ENCODE measurements around the gene C17orf50. TPM values are rescaled to one million over a fixed set of nuclear protein-coding genes. Genes with fewer than 3 reads are reported as not detected.
"Not testable (repeated sequence)": the region's sequence is repeated elsewhere in the genome, so short reads cannot be mapped to it uniquely, and the experiment has no call there.

The C17orf50 gene
- total RNA-seq, 3 donors from 2014 or later, result not detected

DNA sequence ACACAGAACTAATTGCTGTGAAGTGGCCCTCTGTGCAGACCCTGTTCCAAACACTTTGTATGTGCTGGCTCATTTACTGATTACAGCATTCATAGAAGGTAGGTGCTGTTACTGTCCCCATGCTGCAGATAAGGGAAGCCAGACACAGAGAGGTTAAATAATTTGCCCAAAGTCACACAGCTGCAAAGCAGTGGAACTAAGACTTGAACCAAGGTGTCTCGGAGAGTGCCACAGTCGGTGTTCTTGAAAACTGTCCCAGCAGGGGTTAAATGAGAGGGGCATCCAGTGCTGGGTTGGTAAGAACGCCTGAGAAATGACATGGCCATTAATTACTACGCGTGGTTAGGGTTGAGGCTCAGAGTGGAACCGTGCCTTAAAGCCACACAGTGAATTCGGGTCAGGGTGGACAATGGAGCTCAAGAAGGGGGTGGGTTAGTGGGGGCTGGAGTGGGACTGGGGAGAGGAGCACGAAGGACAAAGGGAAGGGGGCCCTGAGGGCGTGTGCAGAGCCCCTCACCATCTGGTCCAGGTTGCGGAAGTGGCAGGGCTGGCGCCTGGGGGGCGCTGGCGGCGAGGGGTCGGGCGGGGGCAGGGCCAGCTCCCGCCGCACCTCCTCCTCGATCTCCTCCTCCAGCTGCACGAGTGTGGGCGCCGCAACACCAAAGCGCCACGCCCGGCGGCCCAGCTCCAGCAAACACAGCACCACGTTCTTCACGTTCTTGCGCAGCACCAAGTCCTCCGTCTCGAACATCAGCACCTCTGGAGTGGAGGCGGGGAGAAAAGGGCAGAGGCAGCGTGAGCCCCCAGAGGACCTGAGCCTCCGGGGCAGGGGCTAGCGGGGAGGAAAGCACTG lies 10.9 kb upstream of the C17orf50 start:
- TF ChIP-seq, protein P1, sequence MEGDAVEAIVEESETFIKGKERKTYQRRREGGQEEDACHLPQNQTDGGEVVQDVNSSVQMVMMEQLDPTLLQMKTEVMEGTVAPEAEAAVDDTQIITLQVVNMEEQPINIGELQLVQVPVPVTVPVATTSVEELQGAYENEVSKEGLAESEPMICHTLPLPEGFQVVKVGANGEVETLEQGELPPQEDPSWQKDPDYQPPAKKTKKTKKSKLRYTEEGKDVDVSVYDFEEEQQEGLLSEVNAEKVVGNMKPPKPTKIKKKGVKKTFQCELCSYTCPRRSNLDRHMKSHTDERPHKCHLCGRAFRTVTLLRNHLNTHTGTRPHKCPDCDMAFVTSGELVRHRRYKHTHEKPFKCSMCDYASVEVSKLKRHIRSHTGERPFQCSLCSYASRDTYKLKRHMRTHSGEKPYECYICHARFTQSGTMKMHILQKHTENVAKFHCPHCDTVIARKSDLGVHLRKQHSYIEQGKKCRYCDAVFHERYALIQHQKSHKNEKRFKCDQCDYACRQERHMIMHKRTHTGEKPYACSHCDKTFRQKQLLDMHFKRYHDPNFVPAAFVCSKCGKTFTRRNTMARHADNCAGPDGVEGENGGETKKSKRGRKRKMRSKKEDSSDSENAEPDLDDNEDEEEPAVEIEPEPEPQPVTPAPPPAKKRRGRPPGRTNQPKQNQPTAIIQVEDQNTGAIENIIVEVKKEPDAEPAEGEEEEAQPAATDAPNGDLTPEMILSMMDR (IDR thresholded peaks at IDR 0.05), result no peak
- Histone ChIP-seq H3K4me1 (ENCODE audit: low read depth) (no peaks in the 10 kb centered on the region), H3K36me3 (ENCODE audit: low read depth) (no peaks in the 10 kb centered on the region), H3K9me3 (no peaks in the 10 kb centered on the region), H3K4me3 (no peak overlapping the region)
- intact Hi-C loops (cut with DNase I, micrococcal nuclease), result loop anchor here in 1 of 2 donors (5.0 to 10.0 kb wide), 2 partner anchors 145 to 437 kb away; no protein-coding TSS in a partner anchor
- DNase-seq, result no peak
- no peak for ATAC-seq

DNA sequence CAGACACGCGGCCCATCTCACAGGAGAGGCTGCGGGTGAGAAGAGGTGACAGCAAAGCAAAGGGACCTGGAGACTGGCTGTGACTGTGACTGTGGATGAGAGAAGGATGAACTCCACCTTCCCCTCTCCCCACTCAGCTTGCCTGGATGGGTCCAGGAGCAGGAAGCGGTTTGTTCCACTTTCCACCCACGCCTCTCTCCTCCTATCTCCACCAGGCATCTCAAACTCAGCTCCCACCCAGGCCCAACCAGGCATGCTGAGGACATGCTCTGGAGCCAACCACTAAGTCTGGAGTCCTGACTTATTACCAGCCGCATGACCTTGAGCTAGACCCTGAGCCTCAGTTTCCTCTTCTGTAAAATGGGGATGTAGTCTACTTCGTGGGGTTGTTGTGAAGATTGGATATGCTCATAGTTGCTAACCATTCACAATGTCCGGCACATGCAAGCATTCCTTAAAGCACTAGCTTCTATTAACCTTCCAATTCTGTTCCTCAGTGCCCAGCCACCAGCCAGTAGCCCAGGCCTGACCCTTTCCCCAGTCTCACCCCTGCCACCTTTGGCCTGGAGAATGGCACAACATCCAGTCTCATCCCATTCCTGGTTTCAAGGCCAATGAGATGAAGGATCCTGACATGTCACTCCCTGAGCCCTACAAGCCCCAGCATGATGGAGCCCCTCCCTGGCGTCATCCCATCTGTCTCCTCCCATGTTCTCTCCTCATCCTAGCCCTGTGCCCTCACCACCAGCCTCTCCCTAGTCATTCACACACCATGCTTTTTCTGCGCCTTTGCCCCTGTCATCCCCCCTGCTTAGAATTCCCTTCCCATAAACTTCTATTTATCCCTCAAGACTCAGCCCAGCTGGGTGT lies 9.9 kb upstream of the C17orf50 start:
- TF ChIP-seq, protein P1 (IDR thresholded peaks at IDR 0.05), result no peak
- DNase-seq (no peak), ATAC-seq (no peak)
- Histone ChIP-seq H3K9me3 (no peaks in the 10 kb centered on the region), H3K4me3 (no peak overlapping the region), H3K4me1 (ENCODE audit: low read depth) (no peaks in the 10 kb centered on the region), H3K36me3 (ENCODE audit: low read depth) (no peaks in the 10 kb centered on the region)
- intact Hi-C loops (cut with DNase I, micrococcal nuclease), result no loop called here

DNA sequence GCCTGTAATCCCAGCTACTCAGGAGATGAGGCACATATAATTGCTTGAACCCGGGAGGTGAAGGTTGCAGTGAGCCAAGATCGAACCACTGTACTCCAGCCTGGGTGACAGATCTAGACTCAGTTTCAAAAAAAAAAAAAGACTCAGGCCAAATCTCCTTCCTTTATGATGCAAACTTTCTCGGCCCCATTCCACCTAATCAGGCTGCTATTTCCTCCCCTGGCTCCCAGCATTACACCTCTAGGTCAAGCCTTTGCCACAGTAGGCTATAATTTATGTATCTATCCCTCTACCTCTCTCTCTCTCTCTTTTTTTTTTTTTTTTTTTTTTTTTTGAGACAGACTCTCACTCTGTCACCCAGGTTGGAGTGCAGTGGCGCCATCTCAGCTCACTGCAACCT lies 9.1 kb upstream of the C17orf50 start:
- H3K4me1 ChIP-seq (ENCODE audit: low read depth); H3K4me3 ChIP-seq; ATAC-seq; H3K9me3 ChIP-seq; intact Hi-C loops (cut with DNase I, micrococcal nuclease); H3K36me3 ChIP-seq (ENCODE audit: low read depth); DNase-seq: not testable (repeated sequence)

DNA sequence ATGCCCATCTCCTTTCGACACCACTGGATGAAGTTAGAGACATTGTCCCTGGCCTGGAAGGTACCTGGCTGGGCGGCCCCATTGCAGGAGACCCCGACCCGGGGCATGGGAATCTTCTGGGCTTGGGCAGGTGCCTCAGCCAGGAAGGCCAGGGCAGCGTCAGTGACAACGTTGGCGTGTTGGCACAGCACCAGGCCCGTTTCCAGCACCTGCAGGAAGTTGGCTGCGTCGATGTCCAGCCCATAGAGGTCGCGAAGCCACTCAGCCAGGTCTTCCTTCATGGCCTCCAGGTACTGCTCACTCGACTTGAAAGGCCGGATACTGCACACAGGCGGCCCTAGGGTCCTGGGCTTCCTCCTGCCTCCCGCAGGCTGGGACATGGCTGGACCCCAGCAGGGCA lies 8.2 kb upstream of the C17orf50 start:
- H3K36me3 ChIP-seq (ENCODE audit: low read depth), result no peaks in the 10 kb centered on the region
- TF ChIP-seq, protein P1 (IDR thresholded peaks at IDR 0.05), result no peak
- H3K4me3 ChIP-seq, result no peak overlapping the region
- ATAC-seq (peak; percentile 67), DNase-seq (peak in 2 of 3 donors; percentile 50 to 67)
- no peaks in the 10 kb centered on the region for H3K4me1 ChIP-seq (ENCODE audit: low read depth)
- intact Hi-C loops (cut with DNase I, micrococcal nuclease), result no loop called here
- H3K9me3 ChIP-seq, result no peaks in the 10 kb centered on the region

DNA sequence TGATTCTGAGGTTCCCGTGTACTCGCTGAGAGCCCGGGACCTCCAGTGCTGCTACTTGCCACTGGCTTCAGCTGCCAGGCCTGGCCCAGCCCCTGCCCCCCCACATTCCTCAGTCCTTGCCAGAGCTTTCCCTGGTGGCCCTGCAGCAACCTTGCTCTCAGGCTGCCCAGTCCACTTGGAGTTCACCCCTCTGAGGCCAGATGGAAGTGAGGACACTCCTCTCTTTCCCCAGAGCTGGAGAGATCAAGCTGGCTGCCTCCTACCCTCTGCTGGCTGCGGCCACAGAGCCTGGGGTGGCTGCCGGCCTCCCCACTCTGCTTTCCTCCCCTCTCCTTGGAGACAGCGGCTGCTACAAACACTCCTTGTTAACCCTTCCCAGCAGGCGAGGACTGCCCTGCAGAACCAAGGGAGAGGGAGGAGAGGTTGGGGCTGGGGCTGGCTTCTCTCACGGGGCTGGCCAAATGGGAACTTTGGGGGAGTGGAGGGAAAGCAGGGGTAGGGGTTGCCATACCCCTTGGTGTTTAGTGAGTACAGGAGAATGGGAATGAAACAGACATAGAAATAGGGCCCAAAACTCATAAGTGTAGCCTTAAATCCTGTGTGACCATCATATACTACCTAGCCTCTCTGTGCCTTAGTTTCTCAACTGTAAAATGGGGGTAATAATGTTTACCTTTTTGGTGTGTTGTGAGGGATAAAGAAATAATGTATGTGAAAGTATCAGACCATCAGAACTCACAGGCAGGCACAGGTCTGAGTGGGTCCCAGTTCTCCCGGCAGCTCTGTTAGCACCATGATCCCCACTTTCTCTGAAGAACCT lies 7.5 kb upstream of the C17orf50 start, which contains the start of gene GAS2L2:
GAS2L2 (minus strand) TSS at position 295 of the 820 bp plus-strand sequence. CDS start 389 bp downstream, outside the sequence.
- ATAC-seq (peak; percentile 35), DNase-seq (no peak)
- no peaks in the 10 kb centered on the region for H3K9me3 ChIP-seq
- no peaks in the 10 kb centered on the region for H3K36me3 ChIP-seq (ENCODE audit: low read depth)
- no peaks in the 10 kb centered on the region for H3K4me1 ChIP-seq (ENCODE audit: low read depth)
- intact Hi-C loops (cut with DNase I, micrococcal nuclease), result no loop called here
- no peak within 1 kb of the TSS for H3K4me3 ChIP-seq
- TF ChIP-seq, protein P1 (IDR thresholded peaks at IDR 0.05), result no peak
